Activated CD4-positive, alpha-beta memory T cell treated with anti-CD3 and anti-CD28 coated beads, Interleukin-2, amount 10 ng/mL, durations not matched to agents 7 days and 5 days (primary cell): Measurements from ENCODE around the gene CLTB. TPM values are rescaled to one million over a fixed set of nuclear protein-coding genes. Genes with fewer than 3 reads are reported as not detected.

Experiments used
- CTCF ChIA-PET: fragments of 350-600 bp; sonication (Branson Sonifier 250); formaldehyde crosslinking; loops from one replicate; lab custom pipeline; 2021; ENCODE audit warnings: antibody characterized with exemption, inconsistent platforms; lab: Charles Lee
- POLR2A ChIA-PET: fragments of 350-600 bp; sonication (Branson Sonifier 250); formaldehyde crosslinking; loops from one replicate; lab custom pipeline; 2021; ENCODE audit warnings: antibody characterized with exemption; lab: Charles Lee
- DNase-seq: peaks from one replicate; pipeline ENCODE4 v3.0.0-alpha.2; 2020
- H3K27ac Mint-ChIP-seq: one replicate; pipeline ENCODE4 v1.8.0; 2021; ENCODE audit warnings: mild to moderate bottlenecking, mixed read lengths
- H3K27me3 Mint-ChIP-seq: one replicate; pipeline ENCODE4 v1.8.0; 2021; ENCODE audit warnings: mixed read lengths
- H3K36me3 Mint-ChIP-seq: one replicate; pipeline ENCODE4 v1.8.0; 2021; ENCODE audit warnings: low read depth, mixed read lengths
- H3K4me1 Mint-ChIP-seq: one replicate; pipeline ENCODE4 v1.8.0; 2021; ENCODE audit warnings: mixed read lengths
- H3K4me3 Mint-ChIP-seq: one replicate; pipeline ENCODE4 v1.8.0; 2021; ENCODE audit warnings: mild to moderate bottlenecking, mixed read lengths
- H3K9me3 Mint-ChIP-seq: one replicate; pipeline ENCODE4 v1.8.0; 2021; ENCODE audit warnings: mixed read lengths
- total RNA-seq, 2 experiments: library from RNA; stranded (reverse); gene quantifications; one replicate each; pipeline ENCODE4 v1.2.3, GENCODE V29; 2021

The CLTB gene
- total RNA-seq, 2 experiments from 2014 or later, result 56.2 to 57.2 TPM

- no peaks in the 10 kb centered on the region for H3K27me3 Mint-ChIP-seq
- no peak overlapping the region for H3K4me3 Mint-ChIP-seq
- peaks cover 77% of the 10 kb centered on the region for H3K36me3 Mint-ChIP-seq
- no peak overlapping the region for H3K27ac Mint-ChIP-seq
- CTCF ChIA-PET, result interaction anchor here (0.6 to 1.2 kb wide), 2 partner anchors 10 to 111 kb away, joined by 3 read pairs; no protein-coding TSS in a partner anchor
- peaks cover 1% of the 10 kb centered on the region for H3K4me1 Mint-ChIP-seq
- no peaks in the 10 kb centered on the region for H3K9me3 Mint-ChIP-seq
- no peak for DNase-seq
- POLR2A ChIA-PET, result interaction anchor here (1.9 kb wide), 1 partner anchor 9 kb away, joined by 12 read pairs; the partner anchor contains the start of gene KIAA1191
Measured at GRCh38 chr5:176352116-176352878, 64.0 kb downstream of the CLTB start.

- Mint-ChIP-seq H3K4me3 (no peak overlapping the region), H3K4me1 (no peaks in the 10 kb centered on the region), H3K27ac (no peak overlapping the region), H3K36me3 (peaks cover 82% of the 10 kb centered on the region), H3K9me3 (no peaks in the 10 kb centered on the region), H3K27me3 (no peaks in the 10 kb centered on the region)
- no peak for DNase-seq
- POLR2A ChIA-PET, result interaction anchor here (1.9 kb wide), 1 partner anchor 10 kb away, joined by 7 read pairs; no protein-coding TSS in a partner anchor
- CTCF ChIA-PET, result interaction anchor here (0.6 kb wide), 1 partner anchor 39 kb away, joined by 3 read pairs; no protein-coding TSS in a partner anchor
Measured at GRCh38 chr5:176350416-176350815, 65.9 kb downstream of the CLTB start.

GRCh38 chr5:176342766-176343458, 73.4 kb downstream of the CLTB start:
- no peaks in the 10 kb centered on the region for H3K4me1 Mint-ChIP-seq
- H3K4me3 Mint-ChIP-seq, result no peak overlapping the region
- no peaks in the 10 kb centered on the region for H3K27me3 Mint-ChIP-seq
- no peak overlapping the region for H3K27ac Mint-ChIP-seq
- no peaks in the 10 kb centered on the region for H3K9me3 Mint-ChIP-seq
- ChIA-PET POLR2A (no interaction called here), CTCF (no interaction called here)
- H3K36me3 Mint-ChIP-seq, result peaks cover 32% of the 10 kb centered on the region
- no peak for DNase-seq

Other genes starting within 250 kb of the CLTB start
- gene SIMC1, start 178.1 kb downstream of the CLTB start, total RNA-seq, result 10 to 100 TPM; 26.1 to 29.2 TPM
- gene KIAA1191, start 54.8 kb downstream of the CLTB start, total RNA-seq, result 10 to 100 TPM; 50.5 to 54.5 TPM
- 1 to 10 TPM; 6.5 TPM for gene ARL10, start 51.1 kb downstream of the CLTB start, total RNA-seq
- 10 to 100 TPM; 24.2 to 24.7 TPM for gene NOP16, start 27.9 kb downstream of the CLTB start, total RNA-seq
- 100 to 1,000 TPM; 142 to 147 TPM for gene HIGD2A, start 27.8 kb downstream of the CLTB start, total RNA-seq
- gene FAF2, start 31.8 kb upstream of the CLTB start, total RNA-seq, result 10 to 100 TPM; 36.2 to 38.7 TPM
- gene RNF44, start 120.9 kb upstream of the CLTB start, total RNA-seq, result 100 to 1,000 TPM; 142 to 143 TPM
- 1 to 10 TPM; 1.6 to 2.3 TPM for gene CDHR2, start 132.8 kb upstream of the CLTB start, total RNA-seq
- gene GPRIN1, start 193.6 kb upstream of the CLTB start, total RNA-seq, result 1 to 10 TPM; 3.7 to 4.2 TPM
- not detected for gene SNCB, start 214.0 kb upstream of the CLTB start, total RNA-seq
- gene EIF4E1B, start 214.1 kb upstream of the CLTB start, total RNA-seq, result not detected
- 10 to 100 TPM; 33.3 to 33.4 TPM for gene TSPAN17, start 230.9 kb upstream of the CLTB start, total RNA-seq